PFSK-1 (cell line): ENCODE results near the gene POF1B.

ENCODE experiments used
- FOXP2 ChIP-seq: optimal IDR thresholded peaks from 2 replicates; pipeline ENCODE3; 2011; ENCODE audit warnings: borderline replicate concordance, control low read depth, inconsistent platforms; ENCODE audit not compliant: insufficient read depth; ENCODE audit errors: extremely low read length, extremely low read depth
- POLR2AphosphoS5 ChIP-seq: IDR thresholded peaks from 2 replicates; pipeline ENCODE4 v1.6.1; 2012; ENCODE audit warnings: low read depth, mild to moderate bottlenecking, control low read depth, low read length, moderate library complexity
- REST ChIP-seq, 2 experiments: IDR thresholded peaks; 2 replicates each; pipeline versions ENCODE4 v1.6.1 to v1.8.0; 2011 to 2012; ENCODE audit warnings: low read depth in 2 of 2, low read length in 2 of 2, control low read depth in 1 of 2, inconsistent platforms in 1 of 2, mild to moderate bottlenecking in 1 of 2, moderate library complexity in 1 of 2; ENCODE audit not compliant: insufficient read depth in 1 of 2
- SIN3A ChIP-seq: IDR thresholded peaks from 2 replicates; pipeline ENCODE4 v1.6.1; 2012; ENCODE audit warnings: mild to moderate bottlenecking, low read length, moderate library complexity, borderline replicate concordance; ENCODE audit not compliant: insufficient read depth
- TAF1 ChIP-seq: IDR thresholded peaks from 2 replicates; pipeline ENCODE4 v1.6.1; 2012; ENCODE audit warnings: low read length, control low read depth, borderline replicate concordance; ENCODE audit not compliant: insufficient read depth

The POF1B gene

GRCh38 chrX:85345523-85345922, 33.9 kb downstream of the POF1B start:
- TF ChIP-seq SIN3A (no peak), REST (IDR thresholded peaks at IDR 0.05; ENCODE audit: insufficient read depth in 1 of 2, low read depth in 2 of 2, low read length in 2 of 2) (no peak), POLR2AphosphoS5 (no peak), TAF1 (no peak), FOXP2 (no peak)

GRCh38 chrX:85327060-85327333, 52.5 kb downstream of the POF1B start:
- no peak for TF ChIP-seq TAF1

- no peak for TF ChIP-seq REST (IDR thresholded peaks at IDR 0.05; ENCODE audit: insufficient read depth in 1 of 2, low read depth in 2 of 2, low read length in 2 of 2)
- no peak for TF ChIP-seq FOXP2
- no peak for TF ChIP-seq SIN3A
- no peak for TF ChIP-seq POLR2AphosphoS5
Observed at GRCh38 chrX:85326234-85327059, 53.0 kb downstream of the POF1B start.

- TF ChIP-seq TAF1 (no peak), REST (IDR thresholded peaks at IDR 0.05; ENCODE audit: insufficient read depth in 1 of 2, low read depth in 2 of 2, low read length in 2 of 2) (no peak), FOXP2 (no peak), SIN3A (no peak), POLR2AphosphoS5 (no peak)
Observed at GRCh38 chrX:85309717-85310116, 69.7 kb downstream of the POF1B start.

GRCh38 chrX:85303544-85303943, 75.9 kb downstream of the POF1B start:
- no peak for TF ChIP-seq REST (IDR thresholded peaks at IDR 0.05; ENCODE audit: insufficient read depth in 1 of 2, low read depth in 2 of 2, low read length in 2 of 2)
